LHCN-M2 (cell line): ENCODE measurements around the gene ZAR1L. TPM values are rescaled to one million over a fixed set of nuclear protein-coding genes. Genes with fewer than 3 reads are reported as not detected.

ENCODE experiments used
- DNase-seq: peaks from one replicate; pipeline ENCODE4 v3.0.0-alpha.2; 2012; ENCODE audit warnings: low read depth
- total RNA-seq: library from RNA; depleted of rRNA; stranded (reverse); fragments of >200 nt; gene quantifications from 2 replicates; pipeline ENCODE4 v1.2.3, GENCODE V29; 2014; rRNA removed

The ZAR1L gene
- total RNA-seq, 1 experiment from 2014 or later, result not detected

- peak; percentile 6 for DNase-seq
Observed at GRCh38 chr13:32255724-32256109, 59.4 kb downstream of the ZAR1L start.

DNA sequence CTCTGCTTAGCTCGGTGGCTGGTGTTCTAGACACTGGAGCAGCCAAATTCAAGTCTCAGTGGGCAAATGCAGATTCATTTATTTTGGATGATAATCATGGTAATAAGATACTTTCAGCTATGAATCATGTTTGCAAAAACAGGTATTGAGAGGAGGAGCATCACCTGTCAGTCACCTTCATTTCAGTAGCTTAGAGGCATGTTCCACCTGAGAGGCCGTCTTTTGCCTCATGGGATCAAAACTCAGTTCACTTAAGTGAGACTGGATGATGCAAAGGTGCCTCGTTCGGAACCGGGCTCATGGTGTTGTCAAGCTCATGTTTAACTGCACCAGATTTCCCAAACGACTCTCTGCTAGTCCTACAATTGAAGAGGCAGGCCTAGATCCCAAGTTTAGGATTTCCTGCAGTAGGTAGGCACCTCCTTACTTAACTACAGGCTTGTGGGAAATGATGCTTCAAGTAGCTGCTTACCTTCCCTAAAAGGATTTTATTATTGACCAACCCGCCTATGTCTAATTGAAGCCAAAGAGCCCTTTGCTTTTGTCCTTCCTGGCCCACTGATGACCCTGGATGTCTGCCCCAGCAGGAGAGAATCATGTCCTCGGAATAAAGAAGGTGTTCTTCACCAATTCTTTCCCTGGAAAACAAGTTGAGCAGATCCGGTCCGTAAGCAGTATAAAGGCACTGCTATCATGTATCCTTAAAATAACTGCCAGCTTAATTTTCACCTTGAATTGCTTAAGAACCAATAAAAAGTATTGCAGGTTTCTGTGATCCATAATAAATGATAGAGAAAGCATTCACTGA is 60.0 kb downstream of the ZAR1L start:
- no peak for DNase-seq

- DNase-seq, result no peak
Observed at GRCh38 chr13:32254416-32254815, 60.7 kb downstream of the ZAR1L start.

DNA sequence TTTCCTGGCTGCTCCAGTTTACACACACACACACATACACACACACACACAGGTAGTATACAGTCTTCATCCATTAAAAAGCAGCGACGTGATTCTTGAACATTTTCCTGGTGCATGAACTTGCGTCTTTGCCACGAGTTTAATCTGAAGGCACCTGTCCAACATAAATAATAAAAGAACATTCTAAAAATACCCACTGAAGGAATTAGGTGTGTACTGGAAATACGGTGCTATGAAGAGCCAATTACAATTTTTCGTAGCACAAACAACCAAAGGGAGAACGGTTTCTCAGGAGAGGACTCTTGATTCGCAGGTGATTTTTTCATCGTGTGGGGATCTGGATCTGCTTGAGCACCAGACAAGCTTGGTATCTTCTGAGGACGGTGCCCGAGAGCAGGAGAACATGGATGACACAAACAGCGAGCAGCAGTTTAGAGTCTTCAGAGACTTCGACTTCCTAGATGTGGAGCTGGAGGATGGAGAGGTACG is 61.2 kb downstream of the ZAR1L start:
- DNase-seq, result no peak

Other genes starting within 250 kb of the ZAR1L start
- 22.7 and 24.8 TPM in 2 replicates for gene BRCA2, start 145 bp upstream of the ZAR1L start, total RNA-seq
- gene N4BP2L1, start 112.8 kb upstream of the ZAR1L start, total RNA-seq, result 0.19 and 2.1 TPM in 2 replicates
- gene N4BP2L2, start 223.4 kb upstream of the ZAR1L start, total RNA-seq, result 111 and 147 TPM in 2 replicates